D341Med (cell line): ENCODE data around the gene CACNA2D2.

Experiments used
- DNase-seq: peaks from one replicate; pipeline ENCODE4 v3.0.0; 2012; ENCODE audit warnings: low spot score

CACNA2D2 gene

GRCh38 chr3:50324351-50325112 is 178.9 kb downstream of the CACNA2D2 start:
- DNase-seq = peak; percentile 80

GRCh38 chr3:50323614-50324199 is 179.7 kb downstream of the CACNA2D2 start:
- no peak for DNase-seq

- no peak for DNase-seq
These were observed 180.3 kb downstream of the CACNA2D2 start for GRCh38 chr3:50323092-50323600.

- no peak for DNase-seq
These were observed 180.9 kb downstream of the CACNA2D2 start, which contains the start of gene HYAL2 for GRCh38 chr3:50322386-50323091. Gene HYAL2, minus strand, starts transcription at chr3:50322745. Its CDS starts 2,256 bp downstream, at chr3:50320489.

- no peak for DNase-seq
These were observed 181.4 kb downstream of the CACNA2D2 start for GRCh38 chr3:50322115-50322385.

GRCh38 chr3:50321336-50322114 is 181.9 kb downstream of the CACNA2D2 start:
- peak; percentile 94 for DNase-seq

- peak; percentile 93 for DNase-seq
These were observed 182.5 kb downstream of the CACNA2D2 start for GRCh38 chr3:50320853-50321335.

- DNase-seq = no peak
These were observed 183.4 kb downstream of the CACNA2D2 start for GRCh38 chr3:50319894-50320625.

- DNase-seq = no peak
These were observed 184.1 kb downstream of the CACNA2D2 start for GRCh38 chr3:50319181-50319893.

GRCh38 chr3:50318615-50319014 is 184.8 kb downstream of the CACNA2D2 start:
- no peak for DNase-seq

- DNase-seq = no peak
These were observed 185.3 kb downstream of the CACNA2D2 start for GRCh38 chr3:50318163-50318562.

GRCh38 chr3:50317300-50317699 is 186.1 kb downstream of the CACNA2D2 start:
- DNase-seq = no peak

- DNase-seq = no peak
These were observed 186.7 kb downstream of the CACNA2D2 start for GRCh38 chr3:50316657-50317242.

GRCh38 chr3:50314816-50315215 is 188.6 kb downstream of the CACNA2D2 start:
- no peak for DNase-seq

GRCh38 chr3:50314342-50314741 is 189.1 kb downstream of the CACNA2D2 start:
- no peak for DNase-seq
